Stimulated activated effector memory CD8-positive, alpha-beta T cell treated with anti-CD3 and anti-CD28 coated beads, Interleukin-12 subunit alpha, Interleukin-12 subunit beta, amount 100 ng/mL, for 72 hours (primary cell): Measurements from ENCODE around the gene INHBC.
"Not testable (repeated sequence)": the region's sequence is repeated elsewhere in the genome, so short reads cannot be mapped to it uniquely, and the experiment has no call there.

Source experiments
- ATAC-seq: fragments of 150-1000 bp; cut with Tn5 transposase; 2 replicates; pipeline ENCODE4 v1.10.0; 2021
- DNase-seq, 2 donors: peaks; one replicate each; pipeline ENCODE4 v3.0.0; 2021 to 2022; ENCODE audit warnings: low spot score in 2 of 2
- H3K27ac Mint-ChIP-seq: one replicate; pipeline ENCODE4 v1.8.0; 2022; ENCODE audit warnings: mild to moderate bottlenecking, mixed read lengths
- H3K36me3 Mint-ChIP-seq: one replicate; pipeline ENCODE4 v1.8.0; 2022; ENCODE audit warnings: mild to moderate bottlenecking, mixed read lengths
- H3K4me1 Mint-ChIP-seq: one replicate; pipeline ENCODE4 v1.8.0; 2022; ENCODE audit warnings: mixed read lengths
- H3K4me3 Mint-ChIP-seq: one replicate; pipeline ENCODE4 v1.8.0; 2022; ENCODE audit warnings: mild to moderate bottlenecking, mixed read lengths
- H3K9me3 Mint-ChIP-seq: one replicate; pipeline ENCODE4 v1.8.0; 2022; ENCODE audit warnings: mixed read lengths

Gene INHBC, protein sequence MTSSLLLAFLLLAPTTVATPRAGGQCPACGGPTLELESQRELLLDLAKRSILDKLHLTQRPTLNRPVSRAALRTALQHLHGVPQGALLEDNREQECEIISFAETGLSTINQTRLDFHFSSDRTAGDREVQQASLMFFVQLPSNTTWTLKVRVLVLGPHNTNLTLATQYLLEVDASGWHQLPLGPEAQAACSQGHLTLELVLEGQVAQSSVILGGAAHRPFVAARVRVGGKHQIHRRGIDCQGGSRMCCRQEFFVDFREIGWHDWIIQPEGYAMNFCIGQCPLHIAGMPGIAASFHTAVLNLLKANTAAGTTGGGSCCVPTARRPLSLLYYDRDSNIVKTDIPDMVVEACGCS

DNA sequence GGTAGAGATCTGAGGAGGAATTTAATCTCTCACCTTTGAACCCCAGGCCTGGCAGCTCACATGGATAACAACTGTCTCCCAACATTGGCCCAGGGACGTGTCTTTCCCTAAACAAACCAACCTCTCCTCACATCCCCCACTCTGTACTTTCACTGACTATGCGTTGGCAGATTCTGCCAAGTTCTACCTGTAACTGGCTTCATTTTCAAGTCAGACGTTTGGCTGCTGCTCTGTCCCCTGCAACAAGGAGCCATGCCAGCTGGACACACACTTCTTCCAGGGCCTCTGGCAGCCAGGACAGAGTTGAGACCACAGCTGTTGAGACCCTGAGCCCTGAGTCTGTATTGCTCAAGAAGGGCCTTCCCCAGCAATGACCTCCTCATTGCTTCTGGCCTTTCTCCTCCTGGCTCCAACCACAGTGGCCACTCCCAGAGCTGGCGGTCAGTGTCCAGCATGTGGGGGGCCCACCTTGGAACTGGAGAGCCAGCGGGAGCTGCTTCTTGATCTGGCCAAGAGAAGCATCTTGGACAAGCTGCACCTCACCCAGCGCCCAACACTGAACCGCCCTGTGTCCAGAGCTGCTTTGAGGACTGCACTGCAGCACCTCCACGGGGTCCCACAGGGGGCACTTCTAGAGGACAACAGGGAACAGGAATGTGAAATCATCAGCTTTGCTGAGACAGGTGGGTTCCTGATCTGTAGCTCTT, at the start of gene INHBC:
Gene INHBC, plus strand, starts transcription at position 268 of the 707 bp plus-strand sequence. Its CDS starts 103 bp downstream, at position 371.
- H3K9me3 Mint-ChIP-seq, result no peaks in the 10 kb centered on the region
- ATAC-seq, result no peak
- H3K4me1 Mint-ChIP-seq, result peaks cover 23% of the 10 kb centered on the region
- peak within 1 kb of the TSS; percentile 98 for H3K27ac Mint-ChIP-seq
- no peak for DNase-seq
- H3K4me3 Mint-ChIP-seq, result peak within 1 kb of the TSS; percentile 66
- H3K36me3 Mint-ChIP-seq, result peaks cover 9% of the 10 kb centered on the region

GRCh38 chr12:57385586-57385985, 49.0 kb upstream of the INHBC start:
- Mint-ChIP-seq H3K9me3 (no peaks in the 10 kb centered on the region), H3K27ac (peak overlapping the region; percentile 45), H3K4me1 (peaks cover 15% of the 10 kb centered on the region), H3K36me3 (peaks cover 22% of the 10 kb centered on the region), H3K4me3 (no peak overlapping the region)
- ATAC-seq, result no peak
- no peak for DNase-seq

DNA sequence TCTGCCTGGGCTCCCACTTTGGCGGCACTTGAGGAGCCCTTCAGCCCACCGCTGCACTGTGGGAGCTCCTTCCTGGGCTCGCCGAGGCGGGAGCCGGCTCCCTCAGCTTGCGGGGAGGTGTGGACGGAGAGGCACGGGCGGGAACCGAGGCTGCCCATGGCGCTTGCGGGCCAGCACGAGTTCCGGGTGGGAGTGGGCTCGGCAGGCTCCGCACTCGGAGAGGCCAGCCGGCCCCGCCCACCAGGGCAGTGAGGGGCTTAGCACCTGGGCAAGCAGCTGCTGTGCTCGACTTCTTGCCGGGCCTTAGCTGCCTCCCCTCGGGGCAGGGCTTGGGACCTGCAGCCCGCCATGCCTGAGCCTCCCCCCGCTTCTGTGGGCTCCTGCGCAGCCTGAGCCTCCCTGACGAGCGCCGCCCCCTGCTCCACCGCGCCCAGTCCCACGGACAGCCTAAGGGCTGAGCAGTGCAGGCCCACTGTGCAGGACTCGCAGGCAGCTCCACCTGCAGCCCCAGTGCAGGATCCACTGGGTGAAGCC, 48.3 kb upstream of the INHBC start:
- H3K27ac Mint-ChIP-seq, result peak overlapping the region; percentile 37
- peaks cover 18% of the 10 kb centered on the region for H3K36me3 Mint-ChIP-seq
- no peak for DNase-seq
- ATAC-seq, result no peak
- H3K9me3 Mint-ChIP-seq, result no peaks in the 10 kb centered on the region
- no peak overlapping the region for H3K4me3 Mint-ChIP-seq
- H3K4me1 Mint-ChIP-seq, result peaks cover 15% of the 10 kb centered on the region

- Mint-ChIP-seq H3K4me3 (no peak overlapping the region), H3K9me3 (no peaks in the 10 kb centered on the region), H3K36me3 (peaks cover 33% of the 10 kb centered on the region), H3K27ac (no peak overlapping the region), H3K4me1 (peaks cover 15% of the 10 kb centered on the region)
- ATAC-seq, result no peak
- DNase-seq, result no peak
These were observed 46.2 kb upstream of the INHBC start for GRCh38 chr12:57388425-57388824.

DNA sequence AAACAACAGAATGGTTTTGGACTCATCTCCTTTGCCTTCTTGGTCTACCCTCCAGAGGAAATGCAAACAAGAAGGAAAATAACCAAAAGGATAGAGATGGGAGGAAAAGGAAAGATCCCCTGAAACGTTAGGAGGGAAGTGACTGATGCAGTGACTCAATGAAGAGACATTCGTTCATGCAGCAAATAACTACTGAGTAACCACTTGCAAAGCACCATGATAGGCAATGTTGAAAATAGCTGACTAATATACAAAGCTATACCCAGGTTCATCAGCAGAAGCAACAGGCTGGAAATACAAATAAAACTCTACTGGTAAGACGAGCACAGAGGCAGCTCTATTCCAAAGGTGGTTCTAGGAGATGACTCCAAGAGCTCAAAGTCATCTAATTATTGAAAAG, 45.6 kb upstream of the INHBC start:
- ATAC-seq (peak; percentile 79), DNase-seq (no peak)
- H3K27ac Mint-ChIP-seq, result no peak overlapping the region
- no peaks in the 10 kb centered on the region for H3K9me3 Mint-ChIP-seq
- peaks cover 15% of the 10 kb centered on the region for H3K4me1 Mint-ChIP-seq
- no peak overlapping the region for H3K4me3 Mint-ChIP-seq
- peaks cover 39% of the 10 kb centered on the region for H3K36me3 Mint-ChIP-seq

- ATAC-seq, result no peak
- H3K4me1 Mint-ChIP-seq, result peaks cover 15% of the 10 kb centered on the region
These were observed 44.4 kb upstream of the INHBC start for GRCh38 chr12:57390174-57390573.

DNA sequence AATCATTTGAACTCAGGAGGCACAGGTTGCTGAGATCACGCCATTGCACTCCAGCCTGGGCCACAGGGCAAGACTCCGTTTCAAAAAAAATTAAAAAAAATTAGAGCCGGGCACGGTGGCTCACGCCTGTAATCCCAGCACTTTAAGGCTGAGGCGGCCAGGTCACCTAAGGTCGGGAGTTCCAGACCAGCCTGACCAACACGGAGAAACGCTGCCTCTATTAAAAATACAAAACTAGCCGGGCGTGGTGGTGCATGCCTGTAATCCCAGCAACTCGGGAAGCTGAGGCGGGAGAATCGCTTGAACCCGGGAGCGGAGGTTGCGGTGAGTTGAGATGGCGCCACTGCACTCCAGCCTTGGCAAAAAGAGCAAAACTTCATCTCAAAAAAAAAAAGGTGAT, 39.5 kb upstream of the INHBC start:
- Mint-ChIP-seq H3K27ac (no peak overlapping the region), H3K4me1 (peaks cover 12% of the 10 kb centered on the region), H3K4me3 (no peak overlapping the region), H3K9me3 (no peaks in the 10 kb centered on the region), H3K36me3 (peaks cover 50% of the 10 kb centered on the region)
- no peak for ATAC-seq
- no peak for DNase-seq

More at GRCh38 chr12:57390174-57390573, 44.4 kb upstream of the INHBC start:
- Mint-ChIP-seq H3K9me3 (no peaks in the 10 kb centered on the region), H3K36me3 (peaks cover 50% of the 10 kb centered on the region), H3K4me3 (no peak overlapping the region), H3K27ac (peak overlapping the region; percentile 72)
- DNase-seq, result no peak

DNA sequence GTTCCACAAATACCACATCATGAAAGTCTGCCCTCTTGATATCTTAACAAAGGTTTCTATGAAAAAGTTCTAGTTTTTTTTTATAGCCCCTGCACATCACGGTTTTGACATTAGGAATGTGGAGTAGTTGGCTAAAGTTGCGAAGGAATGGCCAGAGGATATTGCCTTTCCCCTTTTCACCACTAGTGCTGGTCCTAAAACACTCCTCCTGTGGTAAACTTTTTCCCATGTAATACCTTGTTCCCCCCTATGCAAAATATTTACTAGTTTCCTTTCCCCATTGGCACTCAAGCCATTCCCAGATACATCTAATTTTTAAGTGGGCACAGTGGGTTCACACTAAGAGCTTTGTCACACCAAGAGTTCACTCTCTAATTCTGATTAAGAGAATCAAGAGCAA, 37.1 kb upstream of the INHBC start:
- ATAC-seq, result no peak
- no peak for DNase-seq
- peak overlapping the region; percentile 32 for H3K27ac Mint-ChIP-seq

GRCh38 chr12:57399718-57400463, 34.7 kb upstream of the INHBC start:
- peak overlapping the region; percentile 27 for H3K27ac Mint-ChIP-seq
- not testable (repeated sequence) for H3K4me3 Mint-ChIP-seq

More for the DNA sequence above, 37.1 kb upstream of the INHBC start:
- H3K9me3 Mint-ChIP-seq, result no peaks in the 10 kb centered on the region
- H3K36me3 Mint-ChIP-seq, result peaks cover 37% of the 10 kb centered on the region
- H3K4me3 Mint-ChIP-seq, result no peak overlapping the region
- peaks cover 8% of the 10 kb centered on the region for H3K4me1 Mint-ChIP-seq

DNA sequence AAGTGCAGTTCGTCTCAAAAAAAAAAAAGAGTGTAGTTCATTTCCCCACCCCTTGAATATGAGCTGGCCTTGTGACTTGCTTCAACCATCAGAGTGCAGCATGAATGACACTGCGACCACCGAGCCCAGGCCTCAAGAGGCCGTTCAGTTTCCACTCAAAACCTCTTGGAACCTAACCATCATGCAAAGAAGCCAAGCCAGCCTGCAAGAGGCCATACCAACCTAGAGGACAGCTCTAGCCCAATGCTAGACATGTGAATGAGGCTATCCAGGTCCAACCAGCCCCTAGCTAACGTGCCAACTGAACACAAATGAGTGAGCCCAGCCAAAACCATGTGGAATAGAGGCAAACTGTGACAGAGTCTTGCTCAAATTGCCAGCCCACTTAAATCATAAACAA, 33.4 kb upstream of the INHBC start:
- Mint-ChIP-seq H3K36me3 (peaks cover 6% of the 10 kb centered on the region), H3K9me3 (no peaks in the 10 kb centered on the region), H3K27ac (no peak overlapping the region), H3K4me3 (no peak overlapping the region), H3K4me1 (peaks cover 17% of the 10 kb centered on the region)
- DNase-seq, result no peak
- ATAC-seq, result no peak

More at GRCh38 chr12:57399718-57400463, 34.7 kb upstream of the INHBC start:
- not testable (repeated sequence) for H3K4me1 Mint-ChIP-seq, DNase-seq, H3K9me3 Mint-ChIP-seq, ATAC-seq
- peaks cover 13% of the 10 kb centered on the region for H3K36me3 Mint-ChIP-seq

DNA sequence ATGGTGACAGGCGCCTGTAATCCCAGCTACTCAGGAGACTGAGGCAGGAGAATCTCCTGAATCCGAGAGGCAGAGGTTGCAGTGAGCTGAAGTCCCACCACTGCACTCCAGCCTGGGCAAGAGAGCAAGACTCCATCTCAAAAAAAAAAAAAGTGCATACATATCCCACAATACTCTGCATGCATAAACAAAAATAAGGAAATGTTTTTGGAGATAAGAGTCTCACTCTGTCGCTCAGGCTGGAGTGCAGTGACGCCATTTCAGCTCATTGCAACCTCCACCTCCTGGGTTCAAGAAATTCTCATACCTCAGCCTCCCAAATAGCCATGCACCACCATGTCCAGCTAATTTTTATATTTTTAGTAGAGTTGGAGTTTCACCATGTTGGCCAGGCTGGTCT, 32.4 kb upstream of the INHBC start:
- H3K9me3 Mint-ChIP-seq, H3K27ac Mint-ChIP-seq, H3K4me3 Mint-ChIP-seq, DNase-seq, ATAC-seq, H3K36me3 Mint-ChIP-seq: not testable (repeated sequence)
- H3K4me1 Mint-ChIP-seq, result peaks cover 17% of the 10 kb centered on the region

DNA sequence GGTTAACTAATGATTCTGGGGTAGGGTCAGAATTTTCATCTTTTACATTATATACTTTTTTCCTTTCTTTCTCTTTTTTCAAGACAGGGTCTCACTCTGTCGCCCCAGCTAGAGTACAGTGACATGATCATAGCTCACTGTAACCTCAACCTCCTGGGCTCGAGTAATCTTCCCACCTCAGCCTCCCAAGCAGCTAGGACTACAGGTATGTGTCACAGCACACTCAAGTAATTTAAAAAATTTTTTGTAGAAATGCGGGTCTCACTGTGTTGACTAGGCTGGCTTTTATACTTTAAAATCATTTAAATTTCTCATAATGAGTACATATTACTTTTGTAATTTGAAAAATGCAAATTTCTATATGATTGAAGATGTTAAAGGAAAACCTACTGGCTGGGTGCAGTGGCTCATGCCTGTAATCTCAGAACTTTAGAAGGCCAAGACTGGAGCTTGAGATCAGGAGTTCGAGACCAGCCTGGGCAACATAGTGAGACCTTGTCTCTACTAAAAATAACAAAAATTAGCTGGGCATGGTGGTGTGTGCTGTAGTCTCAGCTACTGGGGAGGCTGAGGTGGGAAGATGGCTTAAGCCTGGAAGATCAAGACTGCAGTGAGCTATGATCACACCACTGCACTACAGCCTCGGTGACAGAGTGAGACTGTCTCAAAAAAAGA, 29.5 kb upstream of the INHBC start:
- ATAC-seq (peak; percentile 91), DNase-seq (no peak)
- peaks cover 6% of the 10 kb centered on the region for H3K36me3 Mint-ChIP-seq
- H3K4me1 Mint-ChIP-seq, result peaks cover 9% of the 10 kb centered on the region
- H3K4me3 Mint-ChIP-seq, result no peak overlapping the region
- H3K9me3 Mint-ChIP-seq, result no peaks in the 10 kb centered on the region
- peak overlapping the region; percentile 63 for H3K27ac Mint-ChIP-seq

DNA sequence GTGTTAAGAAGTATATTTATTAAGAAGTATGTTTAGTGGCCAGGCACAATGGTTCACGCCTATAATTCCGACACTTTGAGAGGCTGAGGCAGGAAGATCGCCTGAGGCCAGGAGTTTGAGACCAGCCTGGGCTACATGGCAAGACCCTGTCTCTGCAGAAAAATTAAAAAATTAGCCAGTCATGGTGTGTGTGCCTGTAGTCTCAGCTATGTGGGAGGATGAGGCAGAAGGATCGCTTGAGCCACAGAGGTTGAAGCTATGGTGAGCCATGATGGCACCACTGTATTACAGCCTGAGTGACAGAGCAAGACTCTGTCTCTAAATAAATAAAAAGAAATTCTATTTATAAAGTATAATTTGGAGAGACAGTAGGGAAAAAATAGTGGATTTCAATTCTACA, 24.1 kb upstream of the INHBC start:
- H3K4me3 Mint-ChIP-seq, result no peak overlapping the region
- no peak for ATAC-seq
- peaks cover 9% of the 10 kb centered on the region for H3K4me1 Mint-ChIP-seq
- DNase-seq, result no peak
- H3K36me3 Mint-ChIP-seq, result peaks cover 12% of the 10 kb centered on the region
- no peaks in the 10 kb centered on the region for H3K9me3 Mint-ChIP-seq
- H3K27ac Mint-ChIP-seq, result no peak overlapping the region

GRCh38 chr12:57414160-57414559, 20.4 kb upstream of the INHBC start:
- DNase-seq, H3K9me3 Mint-ChIP-seq, H3K27ac Mint-ChIP-seq, ATAC-seq, H3K4me3 Mint-ChIP-seq: not testable (repeated sequence)
- H3K36me3 Mint-ChIP-seq, result peaks cover 20% of the 10 kb centered on the region
- peaks cover 20% of the 10 kb centered on the region for H3K4me1 Mint-ChIP-seq

- DNase-seq (no peak), ATAC-seq (no peak)
- Mint-ChIP-seq H3K27ac (no peak overlapping the region), H3K9me3 (no peaks in the 10 kb centered on the region), H3K4me3 (no peak overlapping the region), H3K36me3 (peaks cover 20% of the 10 kb centered on the region), H3K4me1 (peaks cover 27% of the 10 kb centered on the region)
These were observed 19.5 kb upstream of the INHBC start for GRCh38 chr12:57415088-57415487.
